ENCODE results near the gene ARG2.
A peak's percentile ranks its signal among the peaks of the same experiment; 100 is the strongest.

ARG2 gene

DNA sequence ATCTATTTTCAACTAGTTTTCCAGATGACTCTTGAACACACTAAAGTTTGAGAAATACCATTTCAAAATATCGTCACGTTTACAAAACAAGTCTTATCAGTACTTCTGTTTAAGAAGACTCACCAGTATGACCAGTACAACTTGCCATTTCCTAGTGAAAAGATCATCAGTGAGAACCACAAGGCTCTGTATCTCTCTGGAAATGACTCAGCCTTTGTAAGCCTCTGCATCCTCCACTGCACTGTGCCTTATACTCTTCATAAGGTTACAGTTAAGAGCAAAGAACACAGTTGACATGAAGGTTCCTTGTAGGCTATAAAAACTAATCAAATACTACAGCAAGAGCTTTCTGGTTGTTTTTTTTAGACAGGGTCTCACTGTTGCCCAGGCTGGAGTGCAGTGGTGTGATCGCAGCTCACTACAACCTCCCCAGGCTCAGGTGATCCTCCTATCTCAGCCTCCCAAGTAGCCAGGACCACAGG, 60.4 kb downstream of the ARG2 start:
- no peak for DNase-seq (ENCODE audit: low read depth in 1 of 2, low spot score in 1 of 2)

DNA sequence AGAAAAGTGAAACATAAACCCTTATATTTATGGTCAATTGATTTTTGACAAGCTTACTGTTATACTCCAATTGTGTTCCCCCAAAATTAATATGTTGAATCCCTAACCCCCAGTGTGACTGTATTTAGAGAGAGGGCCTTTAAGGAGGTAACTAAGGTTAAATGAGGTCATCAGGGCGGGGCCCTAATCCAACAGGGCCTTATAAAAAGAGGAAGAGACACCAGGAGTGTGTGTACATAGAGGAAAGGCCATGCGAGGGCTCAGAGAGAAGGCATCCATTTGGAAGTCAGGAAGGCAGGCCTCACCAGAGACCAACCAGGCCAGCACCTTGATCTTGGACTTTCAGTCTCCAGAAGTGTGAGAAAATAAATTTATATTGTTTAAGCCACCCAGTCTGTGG, 61.2 kb downstream of the ARG2 start:
- DNase-seq (ENCODE audit: low read depth in 1 of 2, low spot score in 1 of 2), result no peak

DNA sequence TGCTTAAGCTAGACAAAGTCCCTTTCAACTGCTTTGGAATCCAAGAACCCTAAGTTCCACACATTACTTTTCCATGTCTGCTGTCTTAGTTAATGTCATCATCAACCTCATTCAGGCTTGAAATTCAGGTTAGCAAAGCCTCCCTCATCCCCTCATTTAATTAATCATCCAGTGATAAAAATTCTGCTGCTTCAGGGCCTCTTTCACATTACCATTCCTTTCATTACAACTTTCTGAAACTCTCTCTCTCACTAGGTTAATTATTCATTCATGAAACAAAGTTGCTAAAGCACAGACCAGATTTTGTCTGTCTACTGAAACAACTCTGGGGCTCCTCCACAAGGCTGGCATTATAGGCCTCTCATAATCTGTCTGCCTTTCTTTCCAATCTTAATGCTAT, 64.1 kb downstream of the ARG2 start:
- no peak for DNase-seq (ENCODE audit: low read depth in 1 of 2, low spot score in 1 of 2)

DNA sequence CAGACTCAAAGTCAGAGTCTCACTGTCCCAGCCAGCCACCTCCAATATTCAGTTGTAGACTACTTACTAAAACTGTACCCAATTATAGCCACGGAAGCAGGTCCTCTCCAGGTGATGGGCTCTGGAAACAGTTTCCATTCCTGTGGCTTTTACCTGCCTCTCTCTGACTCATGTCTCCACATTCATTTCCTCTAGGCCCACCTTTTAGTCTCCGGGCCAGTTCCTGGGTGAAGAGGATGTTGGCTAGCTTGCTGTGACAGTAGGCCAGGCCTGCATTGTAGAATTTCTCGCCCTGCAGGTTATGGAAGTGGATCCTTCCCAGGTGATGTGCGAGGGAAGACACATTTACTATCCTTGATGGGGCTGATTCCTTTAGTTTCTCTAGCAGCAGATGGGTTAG, 70.3 kb downstream of the ARG2 start:
- no peak for DNase-seq (ENCODE audit: low read depth in 1 of 2, low spot score in 1 of 2)

DNA sequence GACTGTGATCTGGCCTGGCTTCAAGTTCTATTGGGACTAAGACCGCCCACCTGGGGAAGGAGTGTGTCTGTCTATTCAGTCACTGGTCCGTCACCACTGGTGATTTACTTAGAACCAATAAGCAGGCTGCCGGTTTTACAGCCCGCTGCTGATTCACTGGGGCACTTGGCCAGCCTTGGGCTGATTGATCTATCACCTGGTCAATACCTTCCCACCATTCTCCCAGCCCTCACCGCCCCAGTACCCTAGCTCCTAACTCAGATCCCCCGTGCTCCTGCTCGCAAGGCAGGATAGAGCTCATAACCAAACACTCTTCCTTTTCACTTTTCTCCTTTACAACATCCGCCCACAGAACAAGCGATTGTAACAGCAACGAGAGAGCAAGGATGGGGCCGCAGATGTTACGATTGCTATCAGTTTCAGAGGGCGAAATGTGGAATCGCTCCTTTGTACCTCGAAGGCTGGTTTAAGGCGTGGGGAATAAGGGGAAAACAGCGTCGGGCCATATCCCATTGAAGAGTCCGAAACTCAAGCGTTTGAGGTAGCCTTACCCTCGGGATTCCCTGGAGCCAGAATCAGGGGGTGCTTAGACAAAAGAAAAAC, 75.2 kb downstream of the ARG2 start:
- peak in 1 of 2 donors; percentile 47 for DNase-seq (ENCODE audit: low read depth in 1 of 2, low spot score in 1 of 2)

DNA sequence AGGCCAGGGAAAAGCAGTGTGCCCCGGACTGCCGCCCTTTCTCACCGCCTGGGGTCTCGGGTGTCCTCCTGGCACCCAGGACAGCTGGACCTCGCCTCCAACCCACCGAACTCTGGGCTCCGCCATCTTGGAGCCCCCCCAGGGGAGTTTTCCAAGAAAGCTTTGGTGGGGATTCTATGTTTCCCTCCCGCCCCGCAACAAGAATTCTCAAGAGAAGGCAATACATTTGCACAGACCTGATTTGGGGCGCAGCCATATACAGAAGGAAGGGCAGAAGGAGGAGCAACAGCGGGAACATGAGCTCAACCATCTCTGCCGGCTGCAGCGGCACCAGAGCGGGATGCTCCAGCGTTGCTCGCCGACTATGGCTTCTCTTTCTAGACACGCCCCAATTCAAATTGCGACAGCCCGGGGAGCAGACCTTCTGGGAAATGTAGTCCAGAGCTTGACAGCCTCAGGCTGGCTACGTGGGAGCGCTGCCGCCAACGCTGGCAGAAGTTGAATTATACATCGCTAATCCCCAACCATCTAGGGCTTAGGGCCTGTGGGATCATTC, 75.8 kb downstream of the ARG2 start, which contains the start of gene RDH11:
Gene RDH11, minus strand, starts transcription at position 371 of the 556 bp plus-strand sequence. Its CDS starts 61 bp downstream, at position 310.
- peak; percentile 55 to 67 for DNase-seq (ENCODE audit: low read depth in 1 of 2, low spot score in 1 of 2)

DNA sequence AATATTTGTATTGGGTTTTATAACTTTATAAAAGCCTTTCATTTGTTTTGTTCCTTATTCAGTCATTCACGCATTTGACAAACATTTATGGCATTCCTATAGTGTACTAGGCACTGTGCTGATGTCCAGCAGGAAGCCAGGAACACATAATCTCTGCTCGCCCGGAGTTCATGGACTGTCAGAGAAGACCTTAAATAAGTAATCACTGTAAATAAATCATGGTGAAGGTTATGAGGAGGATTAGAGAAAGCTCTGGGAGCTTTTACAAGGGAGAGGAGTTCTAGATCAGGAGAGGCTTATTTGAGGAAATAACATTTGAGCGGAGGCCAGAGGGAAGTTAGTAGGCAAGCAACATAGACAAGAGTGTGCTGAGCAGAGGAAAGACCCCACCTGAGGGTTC, 77.3 kb downstream of the ARG2 start:
- DNase-seq (ENCODE audit: low read depth in 1 of 2, low spot score in 1 of 2), result no peak

DNA sequence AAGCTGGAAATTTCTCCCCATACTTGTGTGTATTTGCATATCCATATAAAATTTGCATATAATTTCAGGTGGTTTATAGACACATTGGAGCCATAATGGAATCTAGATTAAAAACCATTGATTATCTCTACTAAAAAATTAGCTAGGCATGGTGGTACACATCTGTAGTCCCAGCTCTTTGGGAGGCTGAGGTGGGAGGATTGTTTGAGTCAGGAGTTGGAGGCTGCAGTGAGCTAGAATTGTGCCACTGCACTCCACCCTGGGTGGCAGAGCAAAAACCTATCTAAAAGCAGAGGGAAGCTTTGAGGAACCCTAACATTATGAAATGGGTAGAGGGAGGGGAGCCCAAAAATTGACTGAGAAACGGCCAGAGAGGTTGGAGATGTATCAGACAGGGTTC, 78.5 kb downstream of the ARG2 start:
- no peak for DNase-seq (ENCODE audit: low read depth in 1 of 2, low spot score in 1 of 2)
